Bronchial epithelial cell (primary cell): ENCODE results near the gene COX19. TPM values are rescaled to one million over a fixed set of nuclear protein-coding genes. Genes with fewer than 3 reads are reported as not detected.

Experiments
- DNase-seq: peaks from one replicate; pipeline ENCODE4 v3.0.0-alpha.2; 2010; ENCODE audit warnings: low read depth
- FAIRE-seq: peaks from 2 replicates; lab custom pipeline; 2011; peaks lifted over from hg19 to GRCh38; lab: Jason Lieb, UNC
- H3K27me3 ChIP-seq: 2 replicates; pipeline ENCODE4 v1.5.1; 2011; ENCODE audit warnings: low read length; ENCODE audit not compliant: control insufficient read depth, insufficient read depth
- H3K36me3 ChIP-seq: 2 replicates; pipeline ENCODE4 v1.5.1; 2011; ENCODE audit warnings: low read length; ENCODE audit not compliant: control insufficient read depth, insufficient read depth
- H3K4me3 ChIP-seq: 2 replicates; pipeline ENCODE4 v1.5.1; 2011; ENCODE audit warnings: mild to moderate bottlenecking, low read depth, low read length, control low read depth
- total RNA-seq: library from RNA; depleted of rRNA; stranded (reverse); fragments of >200 nt; gene quantifications from 2 replicates; pipeline ENCODE4 v1.2.1, GENCODE V29; 2014
- TF ChIP-seq, protein P1 (sequence below): IDR thresholded peaks from 2 replicates; pipeline ENCODE4 v1.5.1; 2011; ENCODE audit warnings: mild to moderate bottlenecking, moderate library complexity, low read length, control low read depth, inconsistent platforms; ENCODE audit not compliant: insufficient read depth, severe bottlenecking

Gene COX19
- total RNA-seq, 1 donor from 2014 or later, result 12.9 TPM

DNA sequence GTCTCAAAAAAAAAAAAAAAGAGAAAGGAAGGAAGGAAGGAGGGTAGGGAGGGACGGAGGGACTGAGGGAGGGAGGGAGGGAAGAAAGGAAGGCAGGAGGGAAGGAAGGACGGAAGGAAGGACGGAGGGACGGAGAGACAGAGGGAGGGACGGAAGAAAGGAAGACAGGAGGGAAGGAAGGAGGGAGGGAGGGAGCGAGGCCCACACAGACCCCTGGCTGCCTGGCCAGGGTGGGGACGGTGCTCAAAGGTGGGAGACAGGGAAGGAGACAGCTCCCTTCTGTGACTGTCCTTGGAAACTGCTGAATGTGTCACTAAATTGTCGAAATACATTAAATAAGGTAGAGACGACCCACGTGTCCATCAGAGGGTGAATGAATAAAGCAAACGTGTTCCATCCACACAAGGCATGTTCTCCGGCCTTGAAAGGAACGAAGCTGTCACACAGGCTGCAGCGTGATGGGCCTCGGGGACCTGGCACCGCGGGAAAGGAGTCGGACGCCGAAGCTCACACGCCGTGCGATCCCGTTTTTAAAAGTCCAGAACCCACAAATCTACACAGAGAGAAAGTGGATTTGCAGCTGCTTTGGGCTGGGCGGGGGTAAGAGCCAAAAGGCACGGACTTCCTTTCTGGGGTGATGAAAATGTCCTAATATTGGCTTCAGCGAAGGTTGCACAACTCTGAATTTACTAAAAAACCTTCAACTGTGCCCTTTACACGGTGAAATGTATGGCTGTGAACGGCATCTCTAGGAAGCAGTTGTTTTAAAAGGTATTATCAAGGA lies 44.2 kb downstream of the COX19 start:
- DNase-seq, result no peak
- H3K4me3 ChIP-seq, result no peak overlapping the region
- H3K36me3 ChIP-seq, result no peaks in the 10 kb centered on the region
- FAIRE-seq, result no peak
- TF ChIP-seq, protein P1, sequence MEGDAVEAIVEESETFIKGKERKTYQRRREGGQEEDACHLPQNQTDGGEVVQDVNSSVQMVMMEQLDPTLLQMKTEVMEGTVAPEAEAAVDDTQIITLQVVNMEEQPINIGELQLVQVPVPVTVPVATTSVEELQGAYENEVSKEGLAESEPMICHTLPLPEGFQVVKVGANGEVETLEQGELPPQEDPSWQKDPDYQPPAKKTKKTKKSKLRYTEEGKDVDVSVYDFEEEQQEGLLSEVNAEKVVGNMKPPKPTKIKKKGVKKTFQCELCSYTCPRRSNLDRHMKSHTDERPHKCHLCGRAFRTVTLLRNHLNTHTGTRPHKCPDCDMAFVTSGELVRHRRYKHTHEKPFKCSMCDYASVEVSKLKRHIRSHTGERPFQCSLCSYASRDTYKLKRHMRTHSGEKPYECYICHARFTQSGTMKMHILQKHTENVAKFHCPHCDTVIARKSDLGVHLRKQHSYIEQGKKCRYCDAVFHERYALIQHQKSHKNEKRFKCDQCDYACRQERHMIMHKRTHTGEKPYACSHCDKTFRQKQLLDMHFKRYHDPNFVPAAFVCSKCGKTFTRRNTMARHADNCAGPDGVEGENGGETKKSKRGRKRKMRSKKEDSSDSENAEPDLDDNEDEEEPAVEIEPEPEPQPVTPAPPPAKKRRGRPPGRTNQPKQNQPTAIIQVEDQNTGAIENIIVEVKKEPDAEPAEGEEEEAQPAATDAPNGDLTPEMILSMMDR, result no peak
- H3K27me3 ChIP-seq, result no peaks in the 10 kb centered on the region

DNA sequence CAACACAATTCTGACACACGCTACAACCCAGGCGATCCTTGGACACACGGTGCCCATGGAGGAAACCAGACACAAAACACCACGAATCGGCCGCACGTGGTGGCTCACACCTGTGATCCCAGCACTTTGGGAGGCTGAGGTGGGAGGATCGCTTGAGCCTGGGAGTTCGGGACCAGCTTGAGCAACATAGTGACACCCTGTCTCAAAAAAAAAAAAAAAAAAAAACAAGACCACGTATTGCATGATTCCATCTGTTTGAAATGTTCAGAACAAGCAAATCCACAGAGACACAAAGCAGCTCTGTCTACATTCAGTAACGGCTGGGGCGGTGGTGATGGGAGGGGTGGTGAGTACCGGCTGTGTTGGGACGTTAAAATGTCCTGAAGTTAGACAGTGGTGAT lies 46.0 kb downstream of the COX19 start:
- H3K4me3 ChIP-seq, result no peak overlapping the region
- DNase-seq (no peak), FAIRE-seq (no peak)

DNA sequence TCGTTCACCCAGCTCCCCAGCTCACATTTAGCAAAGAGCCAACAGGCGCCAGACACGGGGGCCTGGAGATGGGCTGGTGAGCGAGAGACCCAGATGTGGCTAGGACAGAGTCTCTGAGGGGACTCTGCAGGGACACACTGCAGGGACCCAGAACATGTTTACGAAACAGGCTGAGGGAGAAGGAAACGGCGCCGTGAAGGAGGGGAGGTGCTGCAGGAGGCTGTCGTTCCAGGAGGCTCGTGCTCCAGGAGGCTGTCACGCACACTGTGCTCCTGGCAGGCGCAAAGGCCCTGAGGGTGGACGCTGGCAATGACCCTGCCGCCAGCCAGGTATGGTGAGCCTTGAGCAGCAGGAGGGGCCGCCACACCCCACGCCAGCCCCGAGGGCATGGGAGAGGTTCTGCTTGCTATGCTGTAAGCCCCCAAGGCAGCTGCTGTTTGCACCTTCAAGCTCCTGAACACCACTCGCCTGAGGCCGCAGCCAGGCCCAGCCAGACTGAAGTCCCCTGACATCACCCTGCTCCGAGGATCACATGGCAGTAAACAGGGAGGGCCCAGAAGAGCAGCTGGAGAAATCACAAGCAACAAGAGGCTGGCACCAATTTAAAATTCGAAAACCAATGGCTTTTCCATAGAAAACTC lies 48.2 kb downstream of the COX19 start:
- Histone ChIP-seq H3K27me3 (no peaks in the 10 kb centered on the region), H3K36me3 (no peaks in the 10 kb centered on the region), H3K4me3 (no peak overlapping the region)
- DNase-seq (no peak), FAIRE-seq (no peak)
- TF ChIP-seq, protein P1, result no peak

More for the DNA sequence above, 46.0 kb downstream of the COX19 start:
- TF ChIP-seq, protein P1, result no peak
- Histone ChIP-seq H3K27me3 (no peaks in the 10 kb centered on the region), H3K36me3 (no peaks in the 10 kb centered on the region)

DNA sequence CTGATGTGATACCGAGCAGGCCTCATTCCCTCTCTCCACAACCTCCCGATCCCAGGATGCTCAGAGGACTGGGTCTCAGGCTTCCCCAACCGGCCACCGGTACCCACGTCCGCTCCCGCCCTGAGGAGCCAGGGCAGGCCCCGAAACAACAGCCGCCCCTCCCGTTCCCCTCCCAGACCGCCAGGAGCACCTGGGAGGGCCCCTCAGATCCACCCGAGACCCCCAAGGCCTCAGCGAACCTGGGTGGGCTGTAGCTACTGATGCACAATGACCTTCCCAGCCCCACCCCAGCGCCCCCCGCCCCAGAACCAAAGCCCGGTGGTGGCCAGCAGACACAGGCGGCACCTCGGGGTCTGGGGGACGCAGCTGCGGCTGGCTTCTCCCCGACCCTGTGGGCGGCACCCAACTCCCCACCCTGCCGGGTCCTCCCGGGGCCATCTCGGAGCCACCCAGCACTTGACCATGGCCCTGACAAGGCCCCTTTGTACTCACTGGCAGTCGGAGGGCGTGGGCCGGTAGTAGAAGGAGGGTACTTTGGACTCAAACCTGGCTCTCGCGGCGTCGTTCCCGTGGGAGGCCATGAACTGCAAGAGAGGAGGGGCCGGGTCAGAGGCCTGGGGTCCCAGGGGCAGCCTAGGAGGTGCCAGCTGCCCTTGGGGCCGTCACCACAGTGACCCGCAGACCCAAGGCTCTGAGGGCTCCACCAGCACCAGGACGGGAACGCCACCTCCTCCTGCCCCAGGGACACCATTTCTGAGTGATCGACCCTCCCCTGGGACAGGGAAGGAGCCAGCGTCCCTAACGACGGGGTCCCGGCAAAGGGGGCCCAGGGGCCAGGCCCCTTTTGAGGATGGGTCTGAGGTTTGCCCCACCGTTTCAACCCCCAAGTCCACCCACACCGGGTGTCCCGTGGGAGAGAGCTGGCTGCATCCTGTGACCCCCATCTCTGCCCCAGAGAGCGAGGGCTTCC lies 49.0 kb downstream of the COX19 start:
- FAIRE-seq (no peak), DNase-seq (no peak)
- TF ChIP-seq, protein P1, result no peak
- Histone ChIP-seq H3K27me3 (no peaks in the 10 kb centered on the region), H3K36me3 (no peaks in the 10 kb centered on the region), H3K4me3 (no peak overlapping the region)

DNA sequence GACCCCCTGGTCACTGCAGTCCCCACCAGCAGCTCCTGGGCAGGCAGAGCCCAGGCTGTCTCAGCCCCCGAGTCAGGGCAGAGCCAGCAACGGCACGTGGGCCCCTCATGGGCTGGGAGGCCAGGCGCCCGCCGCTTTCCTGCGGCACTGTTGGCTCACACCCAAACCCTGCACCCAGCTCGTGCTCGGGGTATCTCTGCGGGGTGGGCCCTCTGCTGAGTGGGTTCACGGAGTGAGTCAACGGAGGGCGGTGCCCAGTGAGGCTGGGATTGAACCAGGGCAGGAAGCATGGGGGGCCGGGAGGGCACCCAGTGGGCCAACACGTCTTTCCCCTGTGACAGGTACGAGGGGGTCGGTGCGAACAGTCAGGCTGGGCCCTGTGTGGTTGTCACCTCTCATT lies 49.7 kb downstream of the COX19 start:
- no peak for FAIRE-seq

More for the DNA sequence above, 49.7 kb downstream of the COX19 start:
- Histone ChIP-seq H3K4me3 (no peak overlapping the region), H3K36me3 (no peaks in the 10 kb centered on the region), H3K27me3 (no peaks in the 10 kb centered on the region)
- TF ChIP-seq, protein P1, result no peak
- no peak for DNase-seq
